NCI-H1694 treated with DMSO at 0.1 percent for 48 hours (cell line): ENCODE data around the gene ZNF552.

Experiments used
- DNase-seq: peaks from one replicate; lab custom pipeline; 2025; lab: John Stamatoyannopoulos, UW

Gene ZNF552

GRCh38 chr19:57776764-57777296 is 37.9 kb downstream of the ZNF552 start:
- no peak for DNase-seq

GRCh38 chr19:57773488-57773887 is 41.2 kb downstream of the ZNF552 start:
- no peak for DNase-seq

DNA sequence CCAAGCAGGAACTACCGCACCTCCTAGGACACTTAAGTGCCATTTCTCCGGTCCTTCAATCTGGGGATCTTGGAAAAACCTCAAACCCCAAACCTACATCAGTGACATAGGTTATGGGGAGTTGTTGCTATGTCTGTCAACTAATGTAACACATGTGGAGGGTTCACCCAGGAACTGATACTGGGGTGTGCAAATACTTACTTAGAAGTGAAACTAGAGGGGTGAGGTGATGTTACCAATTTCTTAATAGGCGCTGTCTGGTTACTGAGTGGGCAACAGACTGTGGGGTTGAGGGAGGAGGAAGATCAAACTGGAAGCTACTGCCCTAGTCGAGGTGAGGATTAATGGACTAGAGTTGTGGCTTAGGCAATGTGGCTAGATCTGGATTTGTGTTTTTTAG is 43.3 kb downstream of the ZNF552 start:
- DNase-seq, result no peak

- peak; percentile 27 for DNase-seq
Observed at GRCh38 chr19:57769345-57770131, 45.2 kb downstream of the ZNF552 start, which contains the start of gene ZNF586. Gene ZNF586, plus strand, starts transcription at chr19:57769676. Its CDS starts 167 bp downstream, at chr19:57769843.

DNA sequence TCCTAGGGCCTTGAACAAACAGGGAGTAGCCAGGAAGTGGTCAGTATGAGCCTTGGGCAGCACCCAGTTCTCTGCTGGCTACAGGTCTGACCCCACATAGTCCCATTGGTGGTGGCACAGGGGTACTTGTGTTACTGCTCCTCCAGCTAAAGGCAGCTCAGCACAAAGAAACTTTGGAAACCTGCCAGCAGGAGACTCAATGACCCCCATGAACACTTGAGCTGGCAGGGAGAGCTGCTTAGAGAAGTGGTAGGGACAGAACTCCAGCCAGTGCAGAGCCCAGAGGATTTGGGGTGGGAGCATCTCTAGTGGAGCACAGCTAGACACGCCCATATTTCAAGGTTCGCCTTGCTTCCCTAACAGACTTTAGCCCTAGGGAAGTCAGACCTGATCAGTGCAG is 55.6 kb downstream of the ZNF552 start:
- DNase-seq, result no peak

DNA sequence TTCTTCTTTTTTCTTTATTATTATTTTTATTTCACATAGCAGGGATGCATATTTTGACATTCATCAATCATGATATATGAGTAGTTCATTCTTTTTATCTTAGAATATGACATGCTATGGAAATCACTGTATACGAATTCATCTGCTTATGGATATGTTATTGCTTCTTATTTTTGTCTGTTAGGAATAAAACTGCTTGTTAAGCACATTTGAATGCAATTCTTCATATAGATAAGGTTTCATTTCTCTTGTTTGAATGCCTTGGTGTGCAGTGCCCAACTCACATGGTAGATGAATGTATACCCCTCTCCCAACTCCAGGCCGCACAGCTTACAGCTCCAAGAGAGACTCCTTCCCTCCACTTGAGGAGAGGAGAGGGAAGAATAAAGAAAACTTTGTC is 56.8 kb downstream of the ZNF552 start:
- DNase-seq, result no peak
